Measurements from ENCODE around the gene NDC80.

- TF ChIP-seq RBM14 (IDR thresholded peaks at IDR 0.05; ENCODE audit: borderline replicate concordance, insufficient read depth, low read depth, low read length) (no peak), KLF13 (tag; IDR thresholded peaks at IDR 0.05; ENCODE audit: borderline replicate concordance, low read depth) (no peak), NR1H2 (CRISPR knock-in tag; IDR thresholded peaks at IDR 0.05) (no peak), TSC22D4 (tag; IDR thresholded peaks at IDR 0.05) (no peak), ZNF511 (CRISPR knock-in tag; IDR thresholded peaks at IDR 0.05) (no peak), ETV6 (IDR thresholded peaks at IDR 0.05; ENCODE audit: borderline replicate concordance in 1 of 2, low read depth in 2 of 2, low read length in 1 of 2) (no peak), ETV6 (CRISPR knock-in tag; IDR thresholded peaks at IDR 0.05; ENCODE audit: borderline replicate concordance) (no peak), HCFC1 (IDR thresholded peaks at IDR 0.05; ENCODE audit: low read depth, low read length) (no peak), THAP7 (CRISPR knock-in tag; IDR thresholded peaks at IDR 0.05) (no peak), YY1 (IDR thresholded peaks at IDR 0.05; ENCODE audit: borderline replicate concordance in 1 of 3, control insufficient read depth in 1 of 3, extremely low read depth in 1 of 3, insufficient read depth in 3 of 3, insufficient read length in 1 of 3, insufficient replicate concordance in 2 of 3, low read depth in 1 of 3, low read length in 2 of 3) (no peak), MAFK (IDR thresholded peaks at IDR 0.05; ENCODE audit: low read length) (no peak)
- TF ChIP-seq, protein P1, sequence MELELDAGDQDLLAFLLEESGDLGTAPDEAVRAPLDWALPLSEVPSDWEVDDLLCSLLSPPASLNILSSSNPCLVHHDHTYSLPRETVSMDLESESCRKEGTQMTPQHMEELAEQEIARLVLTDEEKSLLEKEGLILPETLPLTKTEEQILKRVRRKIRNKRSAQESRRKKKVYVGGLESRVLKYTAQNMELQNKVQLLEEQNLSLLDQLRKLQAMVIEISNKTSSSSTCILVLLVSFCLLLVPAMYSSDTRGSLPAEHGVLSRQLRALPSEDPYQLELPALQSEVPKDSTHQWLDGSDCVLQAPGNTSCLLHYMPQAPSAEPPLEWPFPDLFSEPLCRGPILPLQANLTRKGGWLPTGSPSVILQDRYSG (tag; conservative IDR thresholded peaks at IDR 0.05; ENCODE audit: low read depth), result no peak
- TF ChIP-seq, protein P2, sequence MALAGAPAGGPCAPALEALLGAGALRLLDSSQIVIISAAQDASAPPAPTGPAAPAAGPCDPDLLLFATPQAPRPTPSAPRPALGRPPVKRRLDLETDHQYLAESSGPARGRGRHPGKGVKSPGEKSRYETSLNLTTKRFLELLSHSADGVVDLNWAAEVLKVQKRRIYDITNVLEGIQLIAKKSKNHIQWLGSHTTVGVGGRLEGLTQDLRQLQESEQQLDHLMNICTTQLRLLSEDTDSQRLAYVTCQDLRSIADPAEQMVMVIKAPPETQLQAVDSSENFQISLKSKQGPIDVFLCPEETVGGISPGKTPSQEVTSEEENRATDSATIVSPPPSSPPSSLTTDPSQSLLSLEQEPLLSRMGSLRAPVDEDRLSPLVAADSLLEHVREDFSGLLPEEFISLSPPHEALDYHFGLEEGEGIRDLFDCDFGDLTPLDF (CRISPR knock-in tag; IDR thresholded peaks at IDR 0.05), result no peak
Measured at GRCh38 chr18:2654169-2654927, 83.0 kb downstream of the NDC80 start.

All from K562 (cell line).